COLO829 (cell line): ENCODE measurements around the gene CAPRIN2.

Source experiments
- DNase-seq: peaks from one replicate; pipeline ENCODE4 v3.0.0; 2012; ENCODE audit warnings: low spot score

CAPRIN2 gene

GRCh38 chr12:30698346-30698745 lies 56.4 kb downstream of the CAPRIN2 start:
- peak; percentile 51 for DNase-seq

- DNase-seq, result no peak
Measured at GRCh38 chr12:30696943-30697342, 57.8 kb downstream of the CAPRIN2 start.

- DNase-seq, result no peak
Measured at GRCh38 chr12:30696486-30696885, 58.3 kb downstream of the CAPRIN2 start.

GRCh38 chr12:30696103-30696408 lies 58.7 kb downstream of the CAPRIN2 start:
- DNase-seq, result no peak

GRCh38 chr12:30695199-30696102 lies 59.3 kb downstream of the CAPRIN2 start, which contains the start of gene IPO8:
Gene IPO8, minus strand, starts transcription at chr12:30695869. Its CDS starts 222 bp downstream, at chr12:30695647.
- peak; percentile 89 for DNase-seq

GRCh38 chr12:30694412-30695198 lies 60.1 kb downstream of the CAPRIN2 start:
- DNase-seq, result peak; percentile 53

GRCh38 chr12:30692470-30692869 lies 62.3 kb downstream of the CAPRIN2 start:
- no peak for DNase-seq

GRCh38 chr12:30691122-30691879 lies 63.5 kb downstream of the CAPRIN2 start:
- no peak for DNase-seq

GRCh38 chr12:30687265-30687986 lies 67.3 kb downstream of the CAPRIN2 start:
- DNase-seq, result no peak

GRCh38 chr12:30679241-30679640 lies 75.5 kb downstream of the CAPRIN2 start:
- DNase-seq, result no peak

GRCh38 chr12:30678221-30678620 lies 76.5 kb downstream of the CAPRIN2 start:
- no peak for DNase-seq

GRCh38 chr12:30661210-30661609 lies 93.5 kb downstream of the CAPRIN2 start:
- no peak for DNase-seq
